Stimulated activated CD8-positive, alpha-beta memory T cell treated with anti-CD3 and anti-CD28 coated beads, Interleukin-7, amount 100 ng/mL, for 4 hours (primary cell): ENCODE results near the gene RARB.

Source experiments
- DNase-seq, 2 donors: peaks; one replicate each; pipeline ENCODE4 v3.0.0-alpha.2; 2020; ENCODE audit warnings: low read depth in 2 of 2

RARB gene

GRCh38 chr3:25603703-25604102 is 175.6 kb downstream of the RARB start:
- DNase-seq = no peak

GRCh38 chr3:25604107-25604805 is 176.2 kb downstream of the RARB start:
- DNase-seq = no peak

GRCh38 chr3:25610167-25610566 is 182.1 kb downstream of the RARB start:
- DNase-seq = no peak

- DNase-seq = no peak
These were observed 182.7 kb downstream of the RARB start for GRCh38 chr3:25610779-25611178.

GRCh38 chr3:25611193-25611592 is 183.1 kb downstream of the RARB start:
- DNase-seq = no peak

GRCh38 chr3:25618028-25618427 is 190.0 kb downstream of the RARB start:
- no peak for DNase-seq

GRCh38 chr3:25619382-25619781 is 191.3 kb downstream of the RARB start:
- no peak for DNase-seq

DNA sequence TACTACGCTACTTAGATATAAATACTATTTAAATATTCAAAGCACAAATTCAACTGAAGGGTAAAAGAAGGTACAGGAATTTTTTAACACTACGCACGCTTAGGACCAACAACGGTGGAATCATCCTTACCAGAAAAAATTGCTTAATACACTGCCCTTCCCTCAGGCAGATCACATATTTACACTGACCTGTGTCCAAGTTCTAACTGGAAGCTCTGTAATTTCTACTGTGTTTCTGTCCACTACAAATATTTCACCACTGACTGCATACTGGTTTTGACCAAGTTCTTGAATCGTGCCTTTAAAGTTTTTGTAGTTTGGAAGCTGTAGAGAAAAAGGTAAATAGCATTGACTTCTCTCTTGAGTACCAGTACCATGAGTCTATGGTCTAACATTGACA is 192.4 kb downstream of the RARB start:
- no peak for DNase-seq

DNA sequence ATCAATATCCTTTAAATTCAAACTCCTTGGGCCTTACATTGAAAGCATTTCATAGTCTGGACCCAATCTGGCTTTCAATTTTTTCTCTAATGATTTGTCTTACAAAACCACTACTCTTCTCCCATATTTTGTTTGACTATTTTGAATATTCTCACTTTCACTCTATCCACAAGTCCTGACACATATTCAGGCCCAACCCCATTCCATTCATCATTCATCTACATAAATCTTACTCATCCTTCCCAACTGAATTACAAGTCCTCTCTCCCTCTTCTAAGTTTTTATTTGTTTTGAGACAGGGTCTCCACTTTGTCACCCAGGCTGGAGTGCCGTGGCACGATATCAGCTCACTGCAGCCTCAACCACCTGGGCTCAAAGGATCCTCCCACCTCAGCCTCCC is 193.0 kb downstream of the RARB start:
- no peak for DNase-seq

DNA sequence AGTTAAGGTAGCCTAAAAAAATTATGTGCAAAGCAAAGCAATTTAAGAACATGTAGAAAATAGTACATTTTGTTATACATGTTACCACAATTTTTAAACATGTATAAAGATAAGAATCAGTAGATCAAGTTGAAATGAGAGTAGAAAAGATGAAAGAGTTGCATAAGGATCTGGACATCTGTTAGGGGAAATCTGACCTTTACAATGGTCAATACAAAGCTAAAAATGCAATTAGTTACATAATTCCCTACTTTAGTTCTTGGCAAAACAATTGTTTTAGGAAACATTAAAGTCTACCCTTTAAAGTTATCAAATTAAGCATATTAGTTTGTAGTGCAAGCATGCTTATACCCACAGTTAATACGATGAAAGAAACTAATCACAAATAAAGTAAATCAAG is 203.9 kb downstream of the RARB start:
- DNase-seq = no peak

DNA sequence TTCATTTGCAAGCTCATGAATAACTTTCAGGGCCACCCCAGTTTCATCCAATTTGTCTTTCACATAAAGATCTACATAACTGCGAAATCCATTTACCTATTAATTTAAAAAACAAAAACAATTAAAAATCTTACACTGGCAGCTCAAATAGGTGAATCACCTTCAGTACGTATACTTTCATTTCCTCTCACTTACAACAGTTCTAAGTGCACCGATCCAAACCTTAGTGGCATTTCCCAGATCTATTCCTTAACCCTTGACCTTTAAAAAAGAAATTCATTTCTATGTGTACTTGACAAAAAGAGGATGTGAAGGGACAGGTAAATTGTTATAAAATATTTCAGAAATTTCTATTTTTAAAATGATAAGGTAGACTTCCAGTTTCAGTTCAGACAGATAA is 205.9 kb downstream of the RARB start:
- no peak for DNase-seq

DNA sequence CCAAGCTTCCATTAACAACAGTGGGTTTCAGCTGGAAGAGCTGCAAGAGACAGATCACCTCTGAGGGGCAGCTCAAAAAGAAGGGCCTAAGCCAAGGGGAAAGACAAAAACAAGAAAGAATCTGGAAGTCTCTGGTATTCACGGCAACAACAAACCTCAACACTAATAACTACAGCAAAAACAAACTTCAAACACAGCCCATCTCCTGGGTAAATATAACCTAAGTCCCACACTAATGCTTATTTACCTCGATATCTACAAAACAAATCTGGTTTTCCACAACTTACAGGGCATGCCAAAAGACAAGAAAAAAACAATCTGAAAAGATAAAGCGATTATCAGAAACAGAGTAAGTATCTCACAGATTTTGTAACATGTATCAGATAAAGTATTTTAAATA is 207.0 kb downstream of the RARB start:
- DNase-seq = no peak
